Measurements from ENCODE around the gene PPM1K.

PPM1K gene

GRCh38 chr4:88216395-88216794 lies 68.0 kb downstream of the PPM1K start:
- DNase-seq = no peak

DNA sequence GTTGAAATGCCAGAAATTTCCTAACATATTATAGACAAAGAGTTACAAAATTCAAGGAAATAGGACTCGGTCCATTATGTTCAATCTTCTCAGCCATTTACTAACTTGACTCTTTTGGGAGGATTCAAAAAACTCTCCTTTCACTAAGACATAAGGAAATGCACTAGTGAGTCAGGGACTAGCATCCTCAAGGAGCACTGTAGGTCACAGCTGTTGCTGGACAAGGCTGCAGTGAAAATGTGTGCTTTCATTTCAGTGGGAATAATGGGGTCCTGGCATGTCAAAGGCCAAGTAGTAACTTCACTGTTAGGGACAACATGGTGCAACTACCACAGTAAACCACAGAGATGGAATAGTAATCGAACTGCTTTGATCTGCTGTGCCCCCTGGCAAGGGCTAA lies 69.0 kb downstream of the PPM1K start:
- no peak for DNase-seq

DNA sequence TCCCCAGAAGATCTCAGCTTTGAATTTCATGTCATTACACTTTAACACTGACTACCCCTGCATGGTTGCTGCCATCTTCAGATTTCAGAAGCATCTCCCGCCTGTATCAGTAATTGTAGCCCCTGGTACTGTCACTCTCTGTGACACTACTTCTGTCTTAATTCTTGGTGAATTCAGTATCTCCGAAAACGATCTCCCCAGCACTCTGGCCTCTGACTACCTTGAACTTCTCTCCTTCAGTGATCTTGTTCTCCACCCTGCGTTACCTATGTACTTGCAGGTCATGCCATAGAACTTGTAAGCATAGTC lies 72.2 kb downstream of the PPM1K start:
- DNase-seq = no peak

GRCh38 chr4:88211473-88212252 lies 72.7 kb downstream of the PPM1K start:
- no peak for DNase-seq

- DNase-seq = no peak
Observed at GRCh38 chr4:88208156-88208555, 76.2 kb downstream of the PPM1K start.
